HepG2 (cell line): ENCODE measurements around the gene SNN.

ENCODE experiments used
- CBX5 ChIP-seq: sonication (generic); formaldehyde crosslinking; IDR thresholded peaks from 2 replicates; pipeline ENCODE4 v1.4.0; 2020; ENCODE audit warnings: missing genetic modification reagents, borderline replicate concordance
- CTCF ChIP-seq: sonication (generic); formaldehyde crosslinking; IDR thresholded peaks from 2 replicates; pipeline ENCODE4 v1.5.0; 2020; ENCODE audit warnings: mild to moderate bottlenecking, missing genetic modification reagents, moderate library complexity
- ELF4 ChIP-seq: sonication (generic); formaldehyde crosslinking; IDR thresholded peaks from 2 replicates; pipeline ENCODE4 v1.5.0; 2020; ENCODE audit warnings: missing genetic modification reagents, mild to moderate bottlenecking, moderate library complexity, borderline replicate concordance
- EZH2 ChIP-seq: conservative IDR thresholded peaks from 2 replicates; pipeline ENCODE4 v1.6.1; 2012; ENCODE audit warnings: mild to moderate bottlenecking, low read depth, low read length, moderate library complexity
- FOXK1 ChIP-seq: sonication (generic); formaldehyde crosslinking; IDR thresholded peaks from 2 replicates; pipeline ENCODE4 v1.4.0; 2020; ENCODE audit warnings: low read depth, missing genetic modification reagents, borderline replicate concordance
- JUNB ChIP-seq: sonication (generic); formaldehyde crosslinking; IDR thresholded peaks from 2 replicates; pipeline ENCODE4 v1.8.0; 2022; ENCODE audit warnings: missing genetic modification reagents, mild to moderate bottlenecking, borderline replicate concordance
- MLXIP ChIP-seq: sonication (generic); formaldehyde crosslinking; IDR thresholded peaks from 2 replicates; pipeline ENCODE4 v1.9.0; 2021; ENCODE audit warnings: missing genetic modification reagents, borderline replicate concordance
- MXI1 ChIP-seq: IDR thresholded peaks from 3 replicates; pipeline ENCODE4 v1.6.1; 2012; ENCODE audit warnings: low read depth, low read length, inconsistent platforms, borderline replicate concordance
- MYPOP ChIP-seq: sonication (generic); formaldehyde crosslinking; IDR thresholded peaks from 2 replicates; pipeline ENCODE4 v1.8.1; 2023; ENCODE audit warnings: mild to moderate bottlenecking, moderate library complexity, missing genetic modification reagents
- SMAD3 ChIP-seq: sonication (generic); formaldehyde crosslinking; IDR thresholded peaks from 2 replicates; pipeline ENCODE4 v1.4.0; 2020; ENCODE audit warnings: missing genetic modification reagents
- ZBTB20 ChIP-seq: sonication (generic); formaldehyde crosslinking; IDR thresholded peaks from 2 replicates; pipeline ENCODE4 v1.8.1; 2023; ENCODE audit warnings: missing genetic modification reagents, low read depth, mild to moderate bottlenecking, borderline replicate concordance
- ZNF138 ChIP-seq: sonication (generic); formaldehyde crosslinking; IDR thresholded peaks from 2 replicates; pipeline ENCODE4 v1.5.0; 2020; ENCODE audit warnings: mild to moderate bottlenecking, low read depth, missing genetic modification reagents
- ZNF180 ChIP-seq: sonication (generic); formaldehyde crosslinking; IDR thresholded peaks from 2 replicates; pipeline ENCODE4 v1.4.0; 2020; ENCODE audit warnings: low read depth, missing genetic modification reagents, borderline replicate concordance
- ZNF766 ChIP-seq: sonication (generic); formaldehyde crosslinking; IDR thresholded peaks from 2 replicates; pipeline ENCODE4 v1.5.0; 2020; ENCODE audit warnings: missing genetic modification reagents, borderline replicate concordance

GRCh38 chr16:11625769-11626168, 42.5 kb upstream of the SNN start:
- no peak for TF ChIP-seq JUNB (CRISPR knock-in tag)
- no peak for TF ChIP-seq ELF4
- TF ChIP-seq ZBTB20 (CRISPR knock-in tag): no peak
- TF ChIP-seq ZNF766 (CRISPR knock-in tag): no peak
- TF ChIP-seq MLXIP (CRISPR knock-in tag): no peak
- no peak for TF ChIP-seq MYPOP (CRISPR knock-in tag)
- no peak for TF ChIP-seq CBX5 (CRISPR knock-in tag)
- TF ChIP-seq MXI1: no peak
- no peak for TF ChIP-seq ZNF180 (CRISPR knock-in tag)
- TF ChIP-seq ZNF138 (CRISPR knock-in tag): no peak
- no peak for TF ChIP-seq SMAD3 (CRISPR knock-in tag)
- no peak for TF ChIP-seq FOXK1
- TF ChIP-seq CTCF: no peak
- TF ChIP-seq EZH2: no peak
